ENCODE results near the gene EIF2D. TPM values are rescaled to one million over a fixed set of nuclear protein-coding genes. Genes with fewer than 3 reads are reported as not detected.

EIF2D gene
- total and polyA plus RNA-seq, 9 of the 15 experiments (the other 6 are each of a cell fraction or from before 2014, with no cell fraction given), result 81.1 to 138 (median 93.9) TPM

- no peak for TF ChIP-seq CHAMP1 (IDR thresholded peaks at IDR 0.05)
- TF ChIP-seq RBM15 (IDR thresholded peaks at IDR 0.05; ENCODE audit: insufficient read depth, low read length), result no peak
- peak; percentile 93 for TF ChIP-seq MTA3 (IDR thresholded peaks at IDR 0.05; ENCODE audit: borderline replicate concordance)
- no peak for TF ChIP-seq MCM5 (IDR thresholded peaks at IDR 0.05; ENCODE audit: low read depth)
- TF ChIP-seq ZNF239 (CRISPR knock-in tag; IDR thresholded peaks at IDR 0.05), result no peak
- no peak for TF ChIP-seq ELK1 (CRISPR knock-in tag; IDR thresholded peaks at IDR 0.05)
- TF ChIP-seq TCF15 (CRISPR knock-in tag; IDR thresholded peaks at IDR 0.05), result no peak
- TF ChIP-seq CCAR2 (IDR thresholded peaks at IDR 0.05; ENCODE audit: low read depth, low read length), result no peak
- TF ChIP-seq MBD2 (IDR thresholded peaks at IDR 0.05; ENCODE audit: borderline replicate concordance, low read depth), result peak; percentile 52; the same call in 1 of the 2 replicates
- peak; percentile 76 for TF ChIP-seq JUND (IDR thresholded peaks at IDR 0.05; ENCODE audit: borderline replicate concordance, low read depth, low read length)
- peak; percentile 64; the same call in 1 of the 3 replicates for TF ChIP-seq JUND (tag; IDR thresholded peaks at IDR 0.05; ENCODE audit: borderline replicate concordance, low read depth, low read length)
- TF ChIP-seq ZNF639 (CRISPR knock-in tag; conservative IDR thresholded peaks at IDR 0.05 in 1 of 2, IDR thresholded peaks at IDR 0.05 in 1 of 2), result peak in 1 of 2 experiments; percentile 78; a peak in 1 of 4 replicates
- TF ChIP-seq ZFP1 (CRISPR knock-in tag; IDR thresholded peaks at IDR 0.05), result no peak
- TF ChIP-seq ZNF518B (CRISPR knock-in tag; IDR thresholded peaks at IDR 0.05), result no peak
- TF ChIP-seq ZBTB9 (CRISPR knock-in tag; IDR thresholded peaks at IDR 0.05), result peak; percentile 76; the same call in 1 of the 2 replicates
These were observed 23.1 kb upstream of the EIF2D start, which contains the start of gene DYRK3 (continued) for GRCh38 chr1:206635080-206635977.
